ENCODE data around the gene PEAK1. TPM values are rescaled to one million over a fixed set of nuclear protein-coding genes. Genes with fewer than 3 reads are reported as not detected.

PEAK1 gene
- total RNA-seq, 2 experiments from 2014 or later, result 29.1 to 33.0 TPM

GRCh38 chr15:77070180-77070494, 349.8 kb downstream of the PEAK1 start:
- peak overlapping the region; percentile 76 for H3K4me3 Mint-ChIP-seq
- H3K27ac Mint-ChIP-seq, result peak overlapping the region; percentile 48
- ATAC-seq, result no peak
- DNase-seq, result no peak
- H3K9me3 Mint-ChIP-seq (ENCODE audit: low read depth), result no peaks in the 10 kb centered on the region
- peaks cover 2% of the 10 kb centered on the region for H3K36me3 Mint-ChIP-seq
- H3K27me3 Mint-ChIP-seq, result peaks cover 5% of the 10 kb centered on the region
- peaks cover 26% of the 10 kb centered on the region for H3K4me1 Mint-ChIP-seq
- CTCF ChIA-PET, result interaction anchor here (1.1 kb wide), 1 partner anchor 473 kb away, joined by 3 read pairs; no protein-coding TSS in a partner anchor

GRCh38 chr15:77069521-77070121, 350.3 kb downstream of the PEAK1 start:
- Mint-ChIP-seq H3K27ac (no peak overlapping the region), H3K27me3 (peaks cover 3% of the 10 kb centered on the region), H3K9me3 (ENCODE audit: low read depth) (no peaks in the 10 kb centered on the region), H3K36me3 (peaks cover 4% of the 10 kb centered on the region), H3K4me1 (peaks cover 29% of the 10 kb centered on the region), H3K4me3 (peak overlapping the region; percentile 76)
- CTCF ChIA-PET, result interaction anchor here (1.1 kb wide), 1 partner anchor 474 kb away, joined by 3 read pairs; no protein-coding TSS in a partner anchor
- no peak for ATAC-seq
- DNase-seq, result no peak

- Mint-ChIP-seq H3K9me3 (ENCODE audit: low read depth) (no peaks in the 10 kb centered on the region), H3K36me3 (peaks cover 4% of the 10 kb centered on the region), H3K4me3 (no peak overlapping the region), H3K27ac (no peak overlapping the region), H3K27me3 (no peaks in the 10 kb centered on the region), H3K4me1 (peaks cover 31% of the 10 kb centered on the region)
- CTCF ChIA-PET, result no interaction called here
- DNase-seq (no peak), ATAC-seq (no peak)
Measured at GRCh38 chr15:77068633-77069032, 351.3 kb downstream of the PEAK1 start.

DNA sequence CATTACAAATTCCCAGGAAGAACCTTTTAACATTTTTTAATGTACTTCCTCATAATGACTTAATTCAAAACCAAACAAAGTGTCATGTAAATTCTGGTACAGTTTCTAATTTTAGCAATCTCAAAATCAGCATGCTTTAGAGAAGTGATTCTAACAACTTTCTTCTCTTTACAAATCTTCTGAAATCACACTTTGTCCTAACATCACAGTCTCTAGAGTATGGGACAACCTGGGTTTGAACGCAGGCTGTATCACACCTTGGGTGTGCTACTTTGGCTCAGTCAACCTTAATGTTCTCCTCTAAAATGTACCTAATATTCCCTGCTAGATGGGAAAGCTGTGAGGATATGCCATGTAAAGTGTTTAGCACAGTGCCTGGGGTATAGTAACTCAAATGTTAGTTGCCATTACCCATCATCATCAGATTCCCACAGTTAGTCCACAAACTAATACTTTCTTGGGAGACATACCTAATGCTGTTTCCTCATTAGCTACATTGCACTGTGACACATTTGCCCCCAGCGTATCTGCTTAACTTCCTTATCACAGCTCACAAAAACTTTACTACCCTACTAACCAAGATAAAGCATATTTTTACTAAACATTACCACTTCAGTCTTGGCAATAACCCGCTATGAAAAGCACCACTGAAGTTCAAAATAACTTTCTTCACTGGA, 352.1 kb downstream of the PEAK1 start:
- H3K4me1 Mint-ChIP-seq, result peaks cover 33% of the 10 kb centered on the region
- H3K27ac Mint-ChIP-seq, result peak overlapping the region; percentile 1
- no peaks in the 10 kb centered on the region for H3K27me3 Mint-ChIP-seq
- ATAC-seq, result no peak
- CTCF ChIA-PET, result no interaction called here
- no peak for DNase-seq
- no peaks in the 10 kb centered on the region for H3K9me3 Mint-ChIP-seq (ENCODE audit: low read depth)
- H3K4me3 Mint-ChIP-seq, result no peak overlapping the region
- H3K36me3 Mint-ChIP-seq, result peaks cover 5% of the 10 kb centered on the region

DNA sequence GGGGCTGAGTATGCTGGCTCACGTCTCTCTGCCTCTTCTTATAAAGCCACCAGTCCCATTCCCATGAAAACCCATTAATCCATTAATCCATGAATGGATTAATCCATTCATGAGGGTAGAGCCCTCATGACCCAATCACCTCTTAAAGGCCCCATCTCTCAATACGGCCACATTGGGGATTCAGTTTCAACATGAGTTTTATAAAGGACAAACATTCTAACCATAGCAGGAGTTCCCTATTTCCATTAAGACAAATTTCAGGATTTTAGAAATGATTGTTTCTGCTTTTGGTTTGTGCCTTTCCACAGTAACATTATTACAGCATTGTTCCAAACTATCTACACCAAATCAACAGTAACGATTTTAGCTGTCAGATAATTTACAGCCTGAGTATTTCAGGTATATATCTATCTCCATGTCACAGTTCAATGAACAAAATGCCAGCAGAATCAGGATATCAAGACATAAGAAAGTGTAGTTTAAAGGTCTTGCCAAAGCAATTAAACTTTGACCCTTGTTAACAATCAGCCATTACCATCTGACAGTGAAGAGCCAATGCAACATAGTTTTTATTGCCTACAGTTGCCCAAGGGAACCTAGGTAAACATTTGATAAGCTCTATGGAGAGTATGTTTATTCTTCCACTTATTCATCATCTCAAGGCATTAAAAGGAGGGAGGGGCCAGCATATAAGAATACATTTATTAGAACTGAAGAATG, 352.8 kb downstream of the PEAK1 start:
- H3K27me3 Mint-ChIP-seq, result no peaks in the 10 kb centered on the region
- DNase-seq (no peak), ATAC-seq (no peak)
- CTCF ChIA-PET, result interaction anchor here (1.5 kb wide), 1 partner anchor 43 kb away, joined by 6 read pairs; no protein-coding TSS in a partner anchor
- no peak overlapping the region for H3K4me3 Mint-ChIP-seq
- no peak overlapping the region for H3K27ac Mint-ChIP-seq
- H3K9me3 Mint-ChIP-seq (ENCODE audit: low read depth), result no peaks in the 10 kb centered on the region
- peaks cover 33% of the 10 kb centered on the region for H3K4me1 Mint-ChIP-seq
- H3K36me3 Mint-ChIP-seq, result peaks cover 5% of the 10 kb centered on the region

DNA sequence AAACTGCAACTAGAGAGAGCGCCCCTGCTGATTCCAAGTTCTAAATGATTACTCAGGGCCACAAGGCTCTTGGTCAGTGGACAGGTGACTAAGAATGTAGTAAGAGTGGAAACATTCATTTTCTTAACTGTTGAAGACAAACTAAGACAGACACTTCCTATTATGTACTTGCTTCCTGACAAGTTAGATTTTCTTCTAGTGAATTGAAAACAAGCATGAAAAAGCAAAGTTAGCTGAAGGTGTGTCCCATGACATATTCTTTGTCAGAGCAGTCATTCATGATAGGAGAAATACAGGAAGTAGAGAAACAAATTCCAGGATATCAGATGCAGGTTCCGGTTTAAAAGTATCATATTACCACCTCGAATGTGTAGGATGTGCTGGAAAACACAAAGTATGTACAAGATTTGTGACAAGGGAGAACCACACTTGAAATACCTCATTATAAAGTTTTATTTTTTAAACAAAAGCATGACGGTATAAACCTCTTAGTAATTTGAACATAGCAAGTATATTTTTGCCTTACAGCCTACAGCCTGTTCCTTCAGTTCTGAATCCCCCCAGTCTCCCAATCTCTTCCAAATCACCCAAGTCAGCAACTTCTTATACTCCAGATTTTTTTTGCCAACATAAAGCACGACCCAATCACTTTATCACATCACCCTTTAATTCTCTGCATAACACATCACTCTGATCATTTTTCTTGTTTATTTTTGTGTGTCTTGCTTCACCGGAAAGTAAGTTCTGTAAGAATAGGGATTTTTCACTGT, 355.2 kb downstream of the PEAK1 start:
- no peaks in the 10 kb centered on the region for H3K27me3 Mint-ChIP-seq
- H3K36me3 Mint-ChIP-seq, result peaks cover 5% of the 10 kb centered on the region
- ATAC-seq, result no peak
- H3K4me1 Mint-ChIP-seq, result peaks cover 39% of the 10 kb centered on the region
- no peaks in the 10 kb centered on the region for H3K9me3 Mint-ChIP-seq (ENCODE audit: low read depth)
- CTCF ChIA-PET, result no interaction called here
- H3K27ac Mint-ChIP-seq, result no peak overlapping the region
- no peak for DNase-seq
- H3K4me3 Mint-ChIP-seq, result no peak overlapping the region

DNA sequence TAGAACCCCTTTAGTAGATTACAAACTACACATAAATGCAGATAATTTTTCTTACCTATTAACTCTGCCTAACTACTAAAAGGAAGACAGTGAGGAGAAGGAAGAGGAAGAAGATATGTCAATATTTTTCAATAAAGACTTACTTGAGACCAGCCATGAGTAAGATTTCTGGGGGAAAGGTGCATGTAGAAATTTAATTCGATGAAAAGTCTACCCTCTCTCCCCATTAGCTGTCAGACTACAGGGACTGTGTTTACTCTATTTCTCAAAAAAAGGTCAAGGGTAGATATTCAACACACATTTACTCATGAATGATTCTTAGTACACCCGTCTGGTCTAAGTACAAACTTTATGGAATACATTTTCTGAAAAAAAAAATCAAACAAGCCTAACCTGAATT, 355.8 kb downstream of the PEAK1 start:
- peaks cover 5% of the 10 kb centered on the region for H3K36me3 Mint-ChIP-seq
- DNase-seq (no peak), ATAC-seq (no peak)
- H3K27me3 Mint-ChIP-seq, result no peaks in the 10 kb centered on the region
- no peak overlapping the region for H3K4me3 Mint-ChIP-seq
- CTCF ChIA-PET, result no interaction called here
- H3K4me1 Mint-ChIP-seq, result peaks cover 40% of the 10 kb centered on the region
- H3K9me3 Mint-ChIP-seq (ENCODE audit: low read depth), result no peaks in the 10 kb centered on the region
- no peak overlapping the region for H3K27ac Mint-ChIP-seq

DNA sequence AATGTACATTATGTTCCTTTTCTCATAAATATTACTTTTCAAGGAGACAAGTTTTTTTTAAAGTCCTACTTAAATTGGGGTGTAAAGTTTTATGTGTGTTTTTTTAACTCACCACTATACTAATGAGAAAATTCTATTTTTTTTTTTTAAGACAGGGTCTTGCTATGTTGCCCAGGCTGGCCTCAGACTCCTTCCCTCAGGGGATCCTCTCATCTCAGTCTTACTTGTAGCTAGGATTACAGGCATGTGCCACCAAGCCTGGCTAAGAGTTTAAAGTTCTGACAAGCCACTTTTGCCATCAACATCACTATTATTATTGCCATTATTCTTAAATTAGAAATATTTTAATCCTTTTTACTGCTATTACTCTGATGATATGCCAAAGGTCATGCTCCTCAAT, 356.7 kb downstream of the PEAK1 start:
- Mint-ChIP-seq H3K27ac (no peak overlapping the region), H3K4me1 (peaks cover 42% of the 10 kb centered on the region), H3K9me3 (ENCODE audit: low read depth) (no peaks in the 10 kb centered on the region), H3K36me3 (peaks cover 3% of the 10 kb centered on the region), H3K4me3 (no peak overlapping the region), H3K27me3 (no peaks in the 10 kb centered on the region)
- DNase-seq (no peak), ATAC-seq (no peak)
- CTCF ChIA-PET, result no interaction called here

- Mint-ChIP-seq H3K4me1 (peaks cover 35% of the 10 kb centered on the region), H3K27me3 (no peaks in the 10 kb centered on the region)
Measured at GRCh38 chr15:77060546-77060945, 359.4 kb downstream of the PEAK1 start.

DNA sequence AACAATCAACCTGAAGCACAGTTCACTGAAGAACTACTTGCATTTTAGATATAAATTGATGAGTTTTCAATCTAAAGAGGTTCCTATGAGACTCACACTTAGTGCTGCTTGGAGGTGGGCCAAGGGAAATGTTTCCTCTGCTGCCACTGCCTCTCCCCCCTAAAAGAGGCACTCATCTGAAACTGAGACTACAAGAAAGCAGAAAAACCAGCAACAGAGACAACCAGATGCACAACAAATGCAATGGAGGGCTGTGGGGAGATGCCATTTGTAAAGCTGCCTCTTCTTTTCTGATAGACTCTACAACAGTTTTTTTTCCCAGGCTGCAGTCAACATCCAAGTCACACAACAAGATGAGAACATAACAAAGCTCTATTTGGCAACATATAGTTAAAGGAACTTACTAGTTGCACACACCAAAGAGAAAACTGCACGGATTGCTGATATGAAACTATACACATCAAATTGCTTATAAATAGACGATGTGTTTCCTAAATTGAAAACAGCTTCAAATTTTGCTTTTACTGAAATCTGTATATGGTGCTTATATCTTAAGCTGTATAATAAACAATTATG, 360.0 kb downstream of the PEAK1 start:
- no peaks in the 10 kb centered on the region for H3K27me3 Mint-ChIP-seq
- H3K36me3 Mint-ChIP-seq, result peaks cover 1% of the 10 kb centered on the region
- CTCF ChIA-PET, result interaction anchor here (0.7 to 2.3 kb wide), 4 partner anchors 25 to 472 kb away, joined by 3 to 7 read pairs (median 4); no protein-coding TSS in a partner anchor
- ATAC-seq, result no peak
- peaks cover 33% of the 10 kb centered on the region for H3K4me1 Mint-ChIP-seq
- no peaks in the 10 kb centered on the region for H3K9me3 Mint-ChIP-seq (ENCODE audit: low read depth)
- no peak for DNase-seq
- peak overlapping the region; percentile 29 for H3K27ac Mint-ChIP-seq
- no peak overlapping the region for H3K4me3 Mint-ChIP-seq

More at GRCh38 chr15:77060546-77060945, 359.4 kb downstream of the PEAK1 start:
- DNase-seq, result no peak
- no peak for ATAC-seq
- peaks cover 3% of the 10 kb centered on the region for H3K36me3 Mint-ChIP-seq
- CTCF ChIA-PET, result interaction anchor here (1.2 to 1.9 kb wide), 2 partner anchors 11 to 87 kb away, joined by 3 to 6 read pairs; partner anchors contain the start of gene TSPAN3
- no peak overlapping the region for H3K4me3 Mint-ChIP-seq
- no peak overlapping the region for H3K27ac Mint-ChIP-seq
- no peaks in the 10 kb centered on the region for H3K9me3 Mint-ChIP-seq (ENCODE audit: low read depth)

GRCh38 chr15:77058468-77058867, 361.4 kb downstream of the PEAK1 start:
- H3K36me3 Mint-ChIP-seq, result peaks cover 8% of the 10 kb centered on the region
- DNase-seq (no peak), ATAC-seq (no peak)
- CTCF ChIA-PET, result interaction anchor here (1.1 to 2.3 kb wide), 5 partner anchors 13 to 85 kb away, joined by 3 to 7 read pairs (median 4); no protein-coding TSS in a partner anchor
- H3K27ac Mint-ChIP-seq, result no peak overlapping the region
- no peak overlapping the region for H3K4me3 Mint-ChIP-seq
- no peaks in the 10 kb centered on the region for H3K27me3 Mint-ChIP-seq
- H3K9me3 Mint-ChIP-seq (ENCODE audit: low read depth), result no peaks in the 10 kb centered on the region
- H3K4me1 Mint-ChIP-seq, result peaks cover 33% of the 10 kb centered on the region

- Mint-ChIP-seq H3K4me3 (no peak overlapping the region), H3K4me1 (peaks cover 30% of the 10 kb centered on the region), H3K27me3 (no peaks in the 10 kb centered on the region), H3K9me3 (ENCODE audit: low read depth) (no peaks in the 10 kb centered on the region), H3K27ac (no peak overlapping the region), H3K36me3 (peaks cover 6% of the 10 kb centered on the region)
- ATAC-seq (no peak), DNase-seq (no peak)
- CTCF ChIA-PET, result interaction anchor here (1.1 to 2.3 kb wide), 4 partner anchors 12 to 84 kb away, joined by 3 to 7 read pairs (median 4); no protein-coding TSS in a partner anchor
Measured at GRCh38 chr15:77057685-77058084, 362.2 kb downstream of the PEAK1 start.

DNA sequence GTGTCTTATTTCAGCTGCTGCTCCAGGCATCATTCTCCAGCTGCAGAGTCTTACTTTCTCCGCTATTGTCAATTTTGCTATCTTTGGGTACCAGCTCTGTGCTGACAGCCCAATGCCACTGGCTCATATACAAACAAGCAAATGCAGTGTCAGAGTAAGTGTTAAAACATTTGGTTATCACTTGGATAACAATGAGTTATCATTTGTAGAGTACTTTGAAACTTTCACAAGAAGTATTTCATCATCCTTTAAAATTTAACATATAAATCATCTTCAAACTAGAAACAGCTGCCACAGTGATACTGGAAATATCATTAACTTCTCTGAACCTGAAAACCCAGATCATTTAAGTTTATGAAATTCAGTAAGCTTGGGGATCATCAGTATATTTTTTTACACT, 362.8 kb downstream of the PEAK1 start:
- Mint-ChIP-seq H3K9me3 (ENCODE audit: low read depth) (no peaks in the 10 kb centered on the region), H3K36me3 (peaks cover 6% of the 10 kb centered on the region), H3K27me3 (no peaks in the 10 kb centered on the region), H3K4me3 (no peak overlapping the region), H3K27ac (no peak overlapping the region), H3K4me1 (peaks cover 30% of the 10 kb centered on the region)
- CTCF ChIA-PET, result interaction anchor here (1.1 to 1.7 kb wide), 2 partner anchors 26 to 84 kb away, joined by 3 to 7 read pairs; no protein-coding TSS in a partner anchor
- ATAC-seq (no peak), DNase-seq (no peak)

Data from activated CD8-positive, alpha-beta memory T cell treated with anti-CD3 and anti-CD28 coated beads, Interleukin-2, amount 10 ng/mL, durations not matched to agents 7 days and 5 days (primary cell).